SU-DHL-6 (cell line): ENCODE measurements around the gene OR11G2.
"Not testable (repeated sequence)": the region's sequence is repeated elsewhere in the genome, so short reads cannot be mapped to it uniquely, and the experiment has no call there.

ENCODE experiments used
- H2AFZ ChIP-seq: fragments of 200-600 bp; sonication (generic); 2 replicates; pipeline ENCODE4 v1.6.1; 2014; ENCODE audit warnings: low read depth, mild to moderate bottlenecking, moderate library complexity, mixed read lengths, antibody characterized with exemption, low read length; ENCODE audit not compliant: severe bottlenecking
- H3F3A ChIP-seq: fragments of 200-600 bp; shearing (Covaris generic); 2 replicates; pipeline ENCODE4 v1.6.0; 2016; ENCODE audit warnings: antibody characterized with exemption, mild to moderate bottlenecking; ENCODE audit not compliant: insufficient read depth
- H3K27ac ChIP-seq: fragments of 200-600 bp; sonication (generic); 2 replicates; pipeline ENCODE4 v1.5.1; 2016; ENCODE audit warnings: low read depth, mild to moderate bottlenecking, low read length, moderate library complexity, mixed read lengths
- H3K27me3 ChIP-seq: fragments of 200-600 bp; sonication (generic), shearing (Covaris generic); 2 replicates; pipeline ENCODE4 v1.6.0; 2014; ENCODE audit warnings: mild to moderate bottlenecking, low read length
- H3K36me3 ChIP-seq: fragments of 200-600 bp; sonication (generic); 2 replicates; pipeline ENCODE4 v1.6.1; 2014; ENCODE audit warnings: mild to moderate bottlenecking, low read length, mixed read lengths
- H3K4me2 ChIP-seq: fragments of 300-600, 200-600 bp; shearing (Covaris generic), sonication (generic); 2 replicates; pipeline ENCODE4 v1.6.0; 2014; ENCODE audit warnings: low read length, low read depth, mild to moderate bottlenecking; ENCODE audit not compliant: poor library complexity, severe bottlenecking
- H3K4me3 ChIP-seq: fragments of 200-600 bp; sonication (generic); 2 replicates; pipeline ENCODE4 v1.5.1; 2014; ENCODE audit warnings: antibody characterized with exemption, low read length, mild to moderate bottlenecking, mixed read lengths; ENCODE audit not compliant: insufficient read depth, poor library complexity, severe bottlenecking
- H3K79me2 ChIP-seq: fragments of 200-600 bp; sonication (generic); 2 replicates; pipeline ENCODE4 v1.6.1; 2014; ENCODE audit warnings: mild to moderate bottlenecking, low read length, moderate library complexity; ENCODE audit not compliant: insufficient read depth
- H3K9ac ChIP-seq: fragments of 200-600 bp; sonication (generic); 2 replicates; pipeline ENCODE4 v1.7.0; 2014; ENCODE audit warnings: mild to moderate bottlenecking, low read length
- H3K9me2 ChIP-seq: fragments of 200-600 bp; sonication (generic); replicated peaks from 2 replicates; pipeline ENCODE4 v1.6.1; 2014; ENCODE audit warnings: low read length; ENCODE audit not compliant: insufficient read depth
- H3K9me3 ChIP-seq: fragments of 200-600 bp; sonication (generic); 2 replicates; pipeline ENCODE4 v1.6.1; 2014; ENCODE audit warnings: low read length, mixed read lengths; ENCODE audit not compliant: insufficient read depth
- H4K20me1 ChIP-seq: fragments of 200-600 bp; sonication (generic); 2 replicates; pipeline ENCODE4 v1.6.1; 2014; ENCODE audit warnings: low read depth, mild to moderate bottlenecking, antibody characterized with exemption, low read length, moderate library complexity, mixed read lengths
- EZH2phosphoT487 ChIP-seq: fragments of 200-600 bp; sonication (generic), shearing (Covaris generic); conservative IDR thresholded peaks from 2 replicates; pipeline ENCODE4 v1.6.1; 2018; ENCODE audit warnings: mild to moderate bottlenecking, antibody characterized with exemption, low read length, moderate library complexity, mixed read lengths
- TF ChIP-seq, protein P1 (sequence below): fragments of 200-600 bp; sonication (generic); IDR thresholded peaks from one replicate; pipeline ENCODE4 v1.5.1; 2017; ENCODE audit warnings: antibody characterized with exemption, mild to moderate bottlenecking, low read length, moderate library complexity; ENCODE audit not compliant: insufficient read depth, poor library complexity, severe bottlenecking

Gene OR11G2

DNA sequence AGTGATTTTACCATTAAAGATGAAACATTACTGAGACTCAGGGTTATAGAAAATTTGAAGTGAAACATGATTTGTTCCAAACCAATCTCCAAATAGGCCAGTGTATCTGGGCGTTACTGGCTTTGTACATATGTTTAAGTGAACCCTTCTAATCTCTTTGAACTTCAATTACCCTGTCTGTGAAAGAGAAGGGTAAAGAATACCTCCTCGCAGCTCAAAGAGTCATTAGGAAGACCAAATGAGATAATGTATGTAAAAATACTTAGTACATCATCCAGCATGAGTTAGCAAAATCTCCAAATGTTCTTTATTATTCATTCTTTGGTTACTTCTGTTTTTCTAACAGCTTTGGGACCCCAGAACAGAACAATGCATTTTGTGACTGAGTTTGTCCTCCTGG is 32.7 kb downstream of the OR11G2 start, which contains the start of gene OR11H6:
Gene OR11H6, plus strand, starts transcription at position 301 of the 400 bp plus-strand sequence. Its CDS starts 0 bp downstream, at position 301.
- Histone ChIP-seq H3K79me2 (no peaks in the 10 kb centered on the region), H3K9me2 (no peaks in the 10 kb centered on the region), H3K9ac (no peak within 1 kb of the TSS), H2AFZ (no peak within 1 kb of the TSS), H3F3A (no peaks in the 10 kb centered on the region), H3K4me3 (no peak within 1 kb of the TSS), H3K36me3 (no peaks in the 10 kb centered on the region), H3K4me2 (no peak within 1 kb of the TSS), H3K27me3 (no peaks in the 10 kb centered on the region), H3K27ac (no peak within 1 kb of the TSS), H4K20me1 (no peaks in the 10 kb centered on the region), H3K9me3 (no peaks in the 10 kb centered on the region)
- no peak for TF ChIP-seq EZH2phosphoT487
- TF ChIP-seq, protein P1, sequence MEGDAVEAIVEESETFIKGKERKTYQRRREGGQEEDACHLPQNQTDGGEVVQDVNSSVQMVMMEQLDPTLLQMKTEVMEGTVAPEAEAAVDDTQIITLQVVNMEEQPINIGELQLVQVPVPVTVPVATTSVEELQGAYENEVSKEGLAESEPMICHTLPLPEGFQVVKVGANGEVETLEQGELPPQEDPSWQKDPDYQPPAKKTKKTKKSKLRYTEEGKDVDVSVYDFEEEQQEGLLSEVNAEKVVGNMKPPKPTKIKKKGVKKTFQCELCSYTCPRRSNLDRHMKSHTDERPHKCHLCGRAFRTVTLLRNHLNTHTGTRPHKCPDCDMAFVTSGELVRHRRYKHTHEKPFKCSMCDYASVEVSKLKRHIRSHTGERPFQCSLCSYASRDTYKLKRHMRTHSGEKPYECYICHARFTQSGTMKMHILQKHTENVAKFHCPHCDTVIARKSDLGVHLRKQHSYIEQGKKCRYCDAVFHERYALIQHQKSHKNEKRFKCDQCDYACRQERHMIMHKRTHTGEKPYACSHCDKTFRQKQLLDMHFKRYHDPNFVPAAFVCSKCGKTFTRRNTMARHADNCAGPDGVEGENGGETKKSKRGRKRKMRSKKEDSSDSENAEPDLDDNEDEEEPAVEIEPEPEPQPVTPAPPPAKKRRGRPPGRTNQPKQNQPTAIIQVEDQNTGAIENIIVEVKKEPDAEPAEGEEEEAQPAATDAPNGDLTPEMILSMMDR = no peak

DNA sequence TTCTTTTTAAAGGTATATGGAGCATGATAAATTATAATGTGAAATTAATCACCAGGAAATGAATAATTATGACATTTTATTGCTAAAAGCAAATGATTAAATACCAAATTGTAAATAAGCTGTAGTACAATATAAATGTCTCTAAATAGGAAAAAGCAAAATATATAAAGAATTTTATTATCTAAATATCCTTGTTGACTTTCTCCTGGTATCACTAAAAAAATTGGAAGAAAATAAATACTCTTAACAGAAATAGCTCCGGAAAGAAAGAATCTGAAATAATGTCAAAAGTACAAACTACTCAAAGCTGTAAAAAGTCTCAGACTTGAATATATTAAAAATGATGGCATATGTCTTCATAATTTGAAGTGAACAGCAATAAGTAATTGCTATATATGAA is 38.0 kb downstream of the OR11G2 start, which contains the start of gene OR11H7:
Gene OR11H7, plus strand, starts transcription at position 301 of the 400 bp plus-strand sequence.
- no peaks in the 10 kb centered on the region for H4K20me1 ChIP-seq
- no peaks in the 10 kb centered on the region for H3K9me3 ChIP-seq
- H3K27ac ChIP-seq = no peak within 1 kb of the TSS
- no peak for TF ChIP-seq EZH2phosphoT487
- TF ChIP-seq, protein P1 = no peak
- H3K79me2 ChIP-seq = no peaks in the 10 kb centered on the region
- no peak within 1 kb of the TSS for H3K4me2 ChIP-seq
- H3K36me3 ChIP-seq = no peaks in the 10 kb centered on the region
- H3F3A ChIP-seq = no peaks in the 10 kb centered on the region
- H3K9ac ChIP-seq = no peak within 1 kb of the TSS
- no peaks in the 10 kb centered on the region for H3K27me3 ChIP-seq
- H3K9me2 ChIP-seq = no peaks in the 10 kb centered on the region
- H3K4me3 ChIP-seq = no peak within 1 kb of the TSS
- no peak within 1 kb of the TSS for H2AFZ ChIP-seq

DNA sequence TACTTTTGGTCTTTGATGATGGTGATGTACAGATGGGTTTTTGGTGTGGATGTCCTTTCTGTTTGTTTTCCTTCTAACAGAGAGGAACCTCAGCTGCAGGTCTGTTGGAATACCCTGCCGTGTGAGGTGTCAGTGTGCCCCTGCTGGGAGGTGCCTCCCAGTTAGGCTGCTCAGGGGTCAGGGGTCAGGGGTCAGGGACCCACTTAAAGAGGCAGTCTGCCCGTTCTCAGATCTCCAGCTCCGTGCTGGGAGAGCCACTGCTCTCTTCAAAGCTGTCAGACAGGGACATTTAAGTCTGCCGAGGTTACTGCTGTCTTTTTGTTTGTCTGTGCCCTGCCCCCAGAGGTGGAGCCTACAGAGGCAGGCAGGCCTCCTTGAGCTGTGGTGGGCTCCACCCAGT is 44.7 kb downstream of the OR11G2 start:
- not testable (repeated sequence) for H3K79me2 ChIP-seq, H3K4me2 ChIP-seq

DNA sequence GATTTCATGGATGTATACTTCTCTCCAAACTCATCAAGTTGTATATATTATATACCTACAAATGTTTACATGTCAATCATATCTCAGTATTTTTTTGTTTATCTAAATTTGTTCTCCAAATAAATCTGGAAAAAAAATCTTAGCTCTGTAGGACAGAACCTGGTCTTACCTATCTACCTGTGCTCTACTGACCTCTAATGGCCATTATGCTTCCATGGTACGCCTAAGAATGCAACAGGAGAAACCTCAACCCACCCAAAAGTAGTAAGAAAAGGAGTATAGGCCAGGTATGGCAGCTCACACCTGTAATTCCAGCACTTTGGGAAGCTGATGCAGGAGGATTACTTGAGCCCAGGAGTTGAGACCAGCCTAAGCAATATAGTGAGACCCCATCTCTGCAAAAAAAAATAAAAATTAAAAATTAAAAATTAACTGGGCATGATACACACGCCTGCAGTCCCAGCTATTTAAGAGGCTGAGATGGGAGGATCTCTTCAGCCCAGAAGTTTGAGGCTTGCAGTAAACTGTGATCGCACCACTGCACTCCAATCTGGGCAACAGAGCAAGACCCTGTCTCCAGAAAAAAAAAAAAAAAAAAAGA is 57.0 kb downstream of the OR11G2 start:
- no peak overlapping the region for H2AFZ ChIP-seq

More for the DNA sequence above, 44.7 kb downstream of the OR11G2 start:
- not testable (repeated sequence) for H4K20me1 ChIP-seq, H3K9ac ChIP-seq, H3K9me3 ChIP-seq, H3K4me3 ChIP-seq, H3K27ac ChIP-seq, H3F3A ChIP-seq, H3K27me3 ChIP-seq, H3K9me2 ChIP-seq, H2AFZ ChIP-seq, H3K36me3 ChIP-seq

More for the DNA sequence above, 57.0 kb downstream of the OR11G2 start:
- no peaks in the 10 kb centered on the region for H3K9me2 ChIP-seq
- H3K9me3 ChIP-seq = no peaks in the 10 kb centered on the region
- H3F3A ChIP-seq = no peaks in the 10 kb centered on the region
- H3K4me3 ChIP-seq = no peak overlapping the region
- H3K79me2 ChIP-seq = no peaks in the 10 kb centered on the region
- H3K9ac ChIP-seq = no peak overlapping the region
- no peaks in the 10 kb centered on the region for H3K27me3 ChIP-seq
- TF ChIP-seq EZH2phosphoT487 = no peak
- TF ChIP-seq, protein P1 = peak; percentile 35
- H3K4me2 ChIP-seq = no peak overlapping the region
- no peaks in the 10 kb centered on the region for H3K36me3 ChIP-seq
- H3K27ac ChIP-seq = no peak overlapping the region
- no peaks in the 10 kb centered on the region for H4K20me1 ChIP-seq
